Pancreas (tissue), 10 donors: ENCODE data around the gene GAS7. TPM values are rescaled to one million over a fixed set of nuclear protein-coding genes. Genes with fewer than 3 reads are reported as not detected.

Source experiments
- ATAC-seq, 4 donors: fragments of 200-7000 bp; cut with Tn5 transposase; one replicate each; pipeline versions ENCODE4 v1.8.0 to v1.9.1; 2020; ENCODE audit warnings: mild to moderate bottlenecking in 4 of 4, moderate library complexity in 4 of 4
- DNase-seq, 6 donors: peaks; one replicate each; pipeline ENCODE4 v3.0.0-alpha.2; 2020
- FAIRE-seq: peaks from 2 replicates; lab custom pipeline; 2012; peaks lifted over from hg19 to GRCh38; lab: Jason Lieb, UNC
- H3K27ac ChIP-seq, 4 donors: fragments of 200-600 bp; sonication (generic); 1 replicate in 3 of 4; 2 replicates in 1 of 4; pipeline versions ENCODE4 v1.5.0 to v1.8.0; 2020
- H3K27me3 ChIP-seq, 4 donors: fragments of 200-600 bp; one replicate each; pipeline ENCODE4 v1.8.0; 2021
- H3K36me3 ChIP-seq, 3 donors: fragments of 200-600 bp; sonication (generic) in 1 of 3; one replicate each; pipeline versions ENCODE4 v1.5.0 to v1.8.0; 2020 to 2021
- H3K4me1 ChIP-seq, 3 donors: fragments of 200-600 bp; one replicate each; pipeline ENCODE4 v1.8.0; 2021
- H3K4me3 ChIP-seq, 4 donors: fragments of 200-600 bp; sonication (generic) in 2 of 4; one replicate each; pipeline versions ENCODE4 v1.5.0 to v1.8.0; 2020 to 2021
- H3K9me3 ChIP-seq, 4 donors: fragments of 200-600 bp; one replicate each; pipeline ENCODE4 v1.8.0; 2021
- WGBS, 2 donors: extraction: QIAGEN DNeasy Blood & Tissue Kit; methylation state at CpG; one replicate each; pipeline ENCODE4 v1.1.7; 2013; 5-methylcytosine and 5-hydroxymethylcytosine counted together
- intact Hi-C, 3 donors: fragments of 100-400 bp; cut with DNase I; formaldehyde crosslinking; loops; one replicate each; pipeline versions ENCODE4 v1.11.1 to v1.14.2; 2022
- polyA plus RNA-seq, 2 donors: library from polyadenylated mRNA; stranded (reverse); fragments of 200-250 nt; gene quantifications; one replicate each; pipeline ENCODE4 v1.2.3, GENCODE V29; 2013
- total RNA-seq, 6 donors: library from RNA; stranded (reverse); fragmentation: NEBNext Ultra II Directional in 4 of 6; extraction: Animal tissue kit (Norgen Biotek cat#: 25700) in 4 of 6; gene quantifications; one replicate each; pipeline versions ENCODE4 v1.2.1 to v1.2.4, GENCODE V29; 2021 to 2023
- TF ChIP-seq, protein P1 (sequence below), 4 donors: fragments of 200-600 bp; sonication (generic) in 3 of 4; IDR thresholded peaks; one replicate each; pipeline versions ENCODE4 v1.5.0 to v1.8.0; 2021; ENCODE audit warnings: antibody characterized with exemption in 4 of 4
- donor health status: healthy with polysubstance abuse.
- donor health status: DM: no; HTN: no; CAD: no; lungs with moderate emphysema.
- donor health status: DM: no; HTN: no; CAD: no.
- donor health status: control.
- donor health status: control.
- donor health status: Bipolar disorder and iron deficiency.
- donor health status: DM: yes; HTN: yes; CAD: no.
- donor health status: DM: no; HTN: no; CAD: no.
- donor health status: DM: no; HTN: no; CAD: no.
- donor health status: DM: yes; HTN: yes; CAD: no.

GAS7 gene
- total and polyA plus RNA-seq, 8 donors, result 1.9 to 22.9 (median 3.7) TPM

DNA sequence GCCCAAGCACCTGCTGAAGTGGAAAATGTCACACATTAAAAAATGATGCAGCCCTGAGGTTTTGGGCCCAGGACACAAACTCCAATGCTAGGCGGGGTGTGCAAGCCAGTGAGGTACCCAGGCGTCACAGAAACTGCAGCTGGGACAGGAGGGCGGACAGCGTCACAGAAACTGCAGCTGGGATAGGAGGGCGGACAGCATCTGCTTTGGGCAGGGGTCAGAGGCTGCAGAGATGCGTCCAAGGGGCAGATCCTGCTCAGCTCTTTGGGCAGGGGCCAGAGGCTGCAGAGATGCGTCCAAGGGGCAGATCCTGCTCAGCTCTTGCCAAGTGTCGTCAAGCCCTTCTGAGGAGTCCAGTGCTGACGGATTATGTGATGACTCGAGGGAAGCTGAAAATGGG, 249.5 kb downstream of the GAS7 start:
- H3K9me3 ChIP-seq, result no peaks in the 10 kb centered on the region
- DNase-seq, result no peak
- ATAC-seq, result no peak
- intact Hi-C loops, result no loop called here
- no peaks in the 10 kb centered on the region for H3K4me1 ChIP-seq
- no peaks in the 10 kb centered on the region for H3K27me3 ChIP-seq
- H3K27ac ChIP-seq, result no peak overlapping the region
- WGBS, 2 donors, result 64 to 75% methylated on average over 10 of the region's 10 CpGs
- no peak overlapping the region for H3K4me3 ChIP-seq
- H3K36me3 ChIP-seq, result no peaks in the 10 kb centered on the region
- no peak for FAIRE-seq
- TF ChIP-seq, protein P1, sequence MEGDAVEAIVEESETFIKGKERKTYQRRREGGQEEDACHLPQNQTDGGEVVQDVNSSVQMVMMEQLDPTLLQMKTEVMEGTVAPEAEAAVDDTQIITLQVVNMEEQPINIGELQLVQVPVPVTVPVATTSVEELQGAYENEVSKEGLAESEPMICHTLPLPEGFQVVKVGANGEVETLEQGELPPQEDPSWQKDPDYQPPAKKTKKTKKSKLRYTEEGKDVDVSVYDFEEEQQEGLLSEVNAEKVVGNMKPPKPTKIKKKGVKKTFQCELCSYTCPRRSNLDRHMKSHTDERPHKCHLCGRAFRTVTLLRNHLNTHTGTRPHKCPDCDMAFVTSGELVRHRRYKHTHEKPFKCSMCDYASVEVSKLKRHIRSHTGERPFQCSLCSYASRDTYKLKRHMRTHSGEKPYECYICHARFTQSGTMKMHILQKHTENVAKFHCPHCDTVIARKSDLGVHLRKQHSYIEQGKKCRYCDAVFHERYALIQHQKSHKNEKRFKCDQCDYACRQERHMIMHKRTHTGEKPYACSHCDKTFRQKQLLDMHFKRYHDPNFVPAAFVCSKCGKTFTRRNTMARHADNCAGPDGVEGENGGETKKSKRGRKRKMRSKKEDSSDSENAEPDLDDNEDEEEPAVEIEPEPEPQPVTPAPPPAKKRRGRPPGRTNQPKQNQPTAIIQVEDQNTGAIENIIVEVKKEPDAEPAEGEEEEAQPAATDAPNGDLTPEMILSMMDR (IDR thresholded peaks at IDR 0.05), result no peak

DNA sequence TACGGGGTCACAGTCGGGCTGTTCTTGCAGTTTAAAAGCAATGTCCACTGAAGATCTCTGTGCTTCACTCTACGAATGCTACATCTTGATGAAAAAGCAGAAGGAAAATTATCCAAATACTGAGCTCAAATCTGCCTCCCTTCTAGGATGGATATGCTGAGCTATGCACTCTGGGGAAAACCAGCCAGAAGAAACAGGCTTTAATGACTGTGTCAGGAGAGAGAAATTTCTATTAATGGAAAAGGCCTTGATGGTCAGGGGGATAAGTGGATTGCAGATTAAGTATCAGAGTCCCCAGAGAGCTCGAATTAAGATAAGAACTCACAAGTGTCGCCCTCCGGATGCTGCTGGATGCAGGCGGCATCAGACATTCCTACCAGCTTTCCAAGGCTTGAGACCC, 253.7 kb downstream of the GAS7 start:
- Histone ChIP-seq H3K27ac (no peak overlapping the region), H3K27me3 (no peaks in the 10 kb centered on the region), H3K4me1 (no peaks in the 10 kb centered on the region), H3K36me3 (no peaks in the 10 kb centered on the region), H3K9me3 (no peaks in the 10 kb centered on the region), H3K4me3 (no peak overlapping the region)
- TF ChIP-seq, protein P1 (IDR thresholded peaks at IDR 0.05), result no peak
- intact Hi-C loops, result no loop called here
- ATAC-seq (no peak), DNase-seq (no peak), FAIRE-seq (no peak)
- WGBS, 2 donors, result 56 to 66% methylated on average over 7 of the region's 7 CpGs

DNA sequence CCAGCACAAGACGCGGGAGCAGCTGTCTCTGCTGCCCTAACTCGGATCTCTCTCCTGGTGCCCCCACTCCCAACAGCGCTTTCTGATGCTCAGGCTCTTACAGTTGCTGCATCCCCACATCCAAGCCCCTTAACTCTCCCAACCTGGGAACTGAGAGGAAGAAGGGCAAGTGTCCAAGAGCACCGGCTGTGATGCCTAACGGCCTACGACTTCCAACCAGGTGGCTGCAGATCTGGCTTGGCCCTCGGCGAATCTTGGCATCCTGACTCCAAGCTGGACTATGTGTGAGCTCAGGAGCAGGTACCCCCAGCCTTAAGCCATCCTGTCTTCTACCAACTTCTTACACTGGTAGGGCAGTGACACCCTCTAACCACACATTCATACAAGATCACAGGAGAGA, 255.1 kb downstream of the GAS7 start:
- TF ChIP-seq, protein P1 (IDR thresholded peaks at IDR 0.05), result no peak
- DNase-seq (no peak), ATAC-seq (no peak), FAIRE-seq (no peak)
- no peaks in the 10 kb centered on the region for H3K4me1 ChIP-seq
- no peaks in the 10 kb centered on the region for H3K27me3 ChIP-seq
- no peaks in the 10 kb centered on the region for H3K36me3 ChIP-seq
- no peak overlapping the region for H3K4me3 ChIP-seq
- intact Hi-C loops, result no loop called here
- no peak overlapping the region for H3K27ac ChIP-seq
- WGBS, 2 donors, result 70 to 82% methylated on average over 9 of the region's 9 CpGs
- H3K9me3 ChIP-seq, result no peaks in the 10 kb centered on the region

DNA sequence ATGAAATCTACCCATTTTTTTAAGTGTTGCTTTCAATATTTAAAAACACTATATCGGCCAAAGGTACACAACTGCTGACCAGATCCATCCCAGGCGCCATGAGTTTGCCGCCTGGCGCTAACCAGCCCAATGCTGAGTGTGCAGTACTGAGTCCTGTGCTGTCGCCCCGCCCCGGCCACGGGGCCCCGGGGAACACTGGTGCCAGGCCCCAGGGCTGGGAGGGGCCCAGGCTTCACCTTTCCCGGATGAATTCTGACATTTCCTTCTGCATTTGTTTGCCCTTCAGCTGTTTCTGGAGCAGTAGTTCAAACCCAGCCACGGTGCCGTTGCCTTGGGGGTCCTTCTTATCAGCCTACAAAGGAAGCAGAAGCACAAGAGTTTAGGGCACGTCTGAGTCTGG, 255.5 kb downstream of the GAS7 start:
- Histone ChIP-seq H3K27ac (no peak overlapping the region), H3K4me3 (no peak overlapping the region), H3K9me3 (no peaks in the 10 kb centered on the region), H3K27me3 (no peaks in the 10 kb centered on the region), H3K36me3 (no peaks in the 10 kb centered on the region), H3K4me1 (no peaks in the 10 kb centered on the region)
- no peak for DNase-seq
- no peak for ATAC-seq
- TF ChIP-seq, protein P1 (IDR thresholded peaks at IDR 0.05), result no peak
- FAIRE-seq, result no peak
- intact Hi-C loops, result no loop called here
- 59 to 65% methylated on average over 13 of the region's 13 CpGs for WGBS, 2 donors

DNA sequence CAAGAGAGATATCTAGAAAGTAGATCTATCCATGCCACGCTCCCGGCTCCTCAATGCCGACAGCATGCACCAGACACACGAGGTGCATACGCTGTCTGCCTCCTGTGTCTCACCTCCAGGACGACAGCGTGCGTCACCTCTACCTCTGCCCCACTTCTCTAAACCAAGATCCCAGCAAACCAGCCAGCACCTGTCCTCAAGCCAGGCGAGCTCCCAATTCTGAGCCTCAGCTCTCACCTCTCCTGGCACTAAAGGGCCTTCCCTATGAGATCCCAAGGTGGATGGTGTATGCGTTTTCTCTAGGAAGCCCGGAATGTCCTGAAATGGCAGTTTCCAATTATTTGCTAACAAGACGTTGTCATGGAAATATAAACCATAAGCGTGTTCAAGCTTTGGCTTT, 257.1 kb downstream of the GAS7 start:
- H3K36me3 ChIP-seq, result no peaks in the 10 kb centered on the region
- H3K4me3 ChIP-seq, result no peak overlapping the region
- intact Hi-C loops, result no loop called here
- no peak overlapping the region for H3K27ac ChIP-seq
- FAIRE-seq (no peak), DNase-seq (peak in 1 of 6 donors; percentile 17), ATAC-seq (no peak)
- H3K27me3 ChIP-seq, result no peaks in the 10 kb centered on the region
- H3K4me1 ChIP-seq, result no peaks in the 10 kb centered on the region
- H3K9me3 ChIP-seq, result no peaks in the 10 kb centered on the region
- 62 to 79% methylated on average over 13 of the region's 13 CpGs for WGBS, 2 donors
- TF ChIP-seq, protein P1 (IDR thresholded peaks at IDR 0.05), result no peak
